IMR-90 (cell line): ENCODE results near the gene PIAS4. TPM values are rescaled to one million over a fixed set of nuclear protein-coding genes. Genes with fewer than 3 reads are reported as not detected.

Experiments
- ATAC-seq: fragments of 200-7000 bp; cut with Tn5 transposase; 2 replicates; pipeline ENCODE4 v1.9.1; 2020; ENCODE audit warnings: low read depth, mild to moderate bottlenecking, moderate library complexity
- BruUV-seq: library from RNA; stranded (reverse); fragments of 400-500 nt; replicated peaks from 2 replicates; lab custom pipeline; 2021; lab: Mats Ljungman, UMichigan
- CTCF ChIA-PET: fragments of 300-600 bp; formaldehyde crosslinking; extraction: SDS; loops from one replicate; lab custom pipeline; 2021; ENCODE audit warnings: antibody characterized with exemption; lab: Yijun Ruan, JAX
- POLR2A ChIA-PET: fragments of 300-600 bp; sonication (Branson Sonifier 250); formaldehyde crosslinking; loops from one replicate; lab custom pipeline; 2022; ENCODE audit warnings: antibody characterized with exemption; ENCODE audit not compliant: unreplicated experiment; lab: Charles Lee
- DNase-seq: peaks from one replicate; pipeline ENCODE4 v3.0.0; 2013
- H2AFZ ChIP-seq: replicated peaks from 2 replicates; pipeline ENCODE3; 2013; ENCODE audit warnings: low read length, mild to moderate bottlenecking; ENCODE audit not compliant: poor library complexity
- H2AK5ac ChIP-seq: 2 replicates; pipeline ENCODE4 v1.6.1; 2013; ENCODE audit warnings: low read depth, low read length, inconsistent platforms
- H2AK9ac ChIP-seq: replicated peaks from 2 replicates; pipeline ENCODE3; 2013; ENCODE audit warnings: mild to moderate bottlenecking, low read depth, low read length, moderate library complexity; ENCODE audit not compliant: poor library complexity
- H2BK120ac ChIP-seq: 2 replicates; pipeline ENCODE4 v1.6.1; 2013; ENCODE audit warnings: low read depth, low read length, inconsistent platforms
- H2BK15ac ChIP-seq: 3 replicates; pipeline ENCODE4 v1.6.1; 2013; ENCODE audit warnings: low read depth, low read length, inconsistent platforms
- H2BK20ac ChIP-seq: 2 replicates; pipeline ENCODE4 v1.6.1; 2013; ENCODE audit warnings: low read depth, mild to moderate bottlenecking, inconsistent platforms, low read length, moderate library complexity
- H2BK5ac ChIP-seq: 2 replicates; pipeline ENCODE4 v1.6.1; 2013; ENCODE audit warnings: mild to moderate bottlenecking, low read depth, low read length, inconsistent platforms; ENCODE audit not compliant: poor library complexity, severe bottlenecking
- H3K14ac ChIP-seq: replicated peaks from 2 replicates; pipeline ENCODE4 v1.6.1; 2013; ENCODE audit warnings: low read depth, low read length, inconsistent platforms
- H3K18ac ChIP-seq: 2 replicates; pipeline ENCODE4 v1.6.1; 2013; ENCODE audit warnings: low read depth, low read length, control low read depth
- H3K23ac ChIP-seq: 2 replicates; pipeline ENCODE4 v1.6.1; 2013; ENCODE audit warnings: low read depth, low read length, inconsistent platforms
- H3K27ac ChIP-seq: 2 replicates; pipeline ENCODE4 v1.5.1; 2013; ENCODE audit warnings: mild to moderate bottlenecking, control low read depth, low read length; ENCODE audit not compliant: insufficient read depth
- H3K27me3 ChIP-seq: 2 replicates; pipeline ENCODE4 v1.6.1; 2013; ENCODE audit warnings: low read length; ENCODE audit not compliant: control insufficient read depth, insufficient read depth
- H3K36me3 ChIP-seq: 2 replicates; pipeline ENCODE4 v1.6.1; 2013; ENCODE audit warnings: low read length, mixed read lengths; ENCODE audit not compliant: control insufficient read depth, insufficient read depth
- H3K4ac ChIP-seq: 2 replicates; pipeline ENCODE4 v1.6.1; 2013; ENCODE audit warnings: low read depth, low read length, inconsistent platforms
- H3K4me1 ChIP-seq: 2 replicates; pipeline ENCODE4 v1.6.1; 2013; ENCODE audit warnings: low read length, mixed read lengths; ENCODE audit not compliant: control insufficient read depth, insufficient read depth
- H3K4me2 ChIP-seq: 2 replicates; pipeline ENCODE4 v1.6.1; 2013; ENCODE audit warnings: low read depth, mild to moderate bottlenecking, control low read depth, low read length, moderate library complexity
- H3K4me3 ChIP-seq: 2 replicates; pipeline ENCODE4 v1.5.1; 2013; ENCODE audit warnings: low read depth, mild to moderate bottlenecking, control low read depth, low read length, moderate library complexity; ENCODE audit not compliant: insufficient read depth
- H3K56ac ChIP-seq: 2 replicates; pipeline ENCODE4 v1.6.1; 2013; ENCODE audit warnings: low read length, inconsistent platforms; ENCODE audit not compliant: insufficient read depth; ENCODE audit errors: extremely low read depth
- H3K79me1 ChIP-seq, 2 experiments: 2 replicates each; pipeline ENCODE4 v1.6.1; 2013; ENCODE audit warnings: low read length in 2 of 2, inconsistent platforms in 1 of 2, low read depth in 1 of 2
- H3K9ac ChIP-seq: 2 replicates; pipeline ENCODE4 v1.6.1; 2013; ENCODE audit warnings: low read depth, low read length, control low read depth
- H3K9me1 ChIP-seq: 2 replicates; pipeline ENCODE4 v1.6.1; 2013; ENCODE audit warnings: low read length, inconsistent platforms; ENCODE audit not compliant: insufficient read depth
- H3K9me3 ChIP-seq: 2 replicates; pipeline ENCODE4 v1.6.1; 2013; ENCODE audit warnings: low read length; ENCODE audit not compliant: control insufficient read depth, insufficient read depth
- H4K20me1 ChIP-seq: 2 replicates; pipeline ENCODE4 v1.6.1; 2013; ENCODE audit warnings: low read length, inconsistent platforms; ENCODE audit not compliant: insufficient read depth
- H4K5ac ChIP-seq: 2 replicates; pipeline ENCODE4 v1.6.1; 2013; ENCODE audit warnings: mild to moderate bottlenecking, low read depth, low read length, control low read depth
- H4K8ac ChIP-seq, 2 experiments: 2 replicates each; pipeline ENCODE4 v1.6.1; 2013; ENCODE audit warnings: low read depth in 2 of 2, low read length in 2 of 2, control low read depth in 1 of 2, inconsistent platforms in 1 of 2
- H4K91ac ChIP-seq: 2 replicates; pipeline ENCODE4 v1.6.1; 2013; ENCODE audit warnings: low read depth, low read length, inconsistent platforms; ENCODE audit not compliant: insufficient read depth
- BHLHE40 ChIP-seq: fragments of 150-350 bp; IDR thresholded peaks from 2 replicates; pipeline ENCODE4 v1.6.1; 2016; ENCODE audit warnings: mild to moderate bottlenecking, low read depth, low read length
- CEBPB ChIP-seq: IDR thresholded peaks from 2 replicates; pipeline ENCODE4 v1.6.1; 2012; ENCODE audit warnings: low read depth, low read length, improper control_type of control experiment
- CHD1 ChIP-seq: IDR thresholded peaks from 2 replicates; pipeline ENCODE4 v1.6.1; 2012; ENCODE audit warnings: low read depth, low read length, improper control_type of control experiment
- CTCF ChIP-seq: conservative IDR thresholded peaks from 2 replicates; pipeline ENCODE4 v1.5.1; 2012; ENCODE audit warnings: mild to moderate bottlenecking, low read depth, low read length, improper control_type of control experiment
- ELK1 ChIP-seq: fragments of 150-350 bp; IDR thresholded peaks from 2 replicates; pipeline ENCODE4 v1.6.1; 2016; ENCODE audit warnings: low read depth, mild to moderate bottlenecking, low read length, moderate library complexity, borderline replicate concordance
- FOS ChIP-seq: fragments of 150-350 bp; IDR thresholded peaks from 2 replicates; pipeline ENCODE4 v1.6.1; 2016; ENCODE audit warnings: low read depth, low read length
- MAFK ChIP-seq: IDR thresholded peaks from 2 replicates; pipeline ENCODE4 v1.6.1; 2012; ENCODE audit warnings: low read depth, low read length, improper control_type of control experiment
- MAZ ChIP-seq: IDR thresholded peaks from 2 replicates; pipeline ENCODE4 v1.6.1; 2012; ENCODE audit warnings: low read depth, mild to moderate bottlenecking, low read length, improper control_type of control experiment, moderate library complexity, borderline replicate concordance
- MXI1 ChIP-seq: IDR thresholded peaks from 2 replicates; pipeline ENCODE4 v1.6.1; 2012; ENCODE audit warnings: low read depth, mild to moderate bottlenecking, low read length, moderate library complexity, borderline replicate concordance
- NFE2L2 ChIP-seq: fragments of 150-350 bp; IDR thresholded peaks from 2 replicates; pipeline ENCODE4 v1.6.1; 2016; ENCODE audit warnings: low read depth, mild to moderate bottlenecking, low read length
- POLR2A ChIP-seq: IDR thresholded peaks from 2 replicates; pipeline ENCODE4 v1.6.1; 2012; ENCODE audit warnings: mild to moderate bottlenecking, low read depth, low read length
- RAD21 ChIP-seq: IDR thresholded peaks from 2 replicates; pipeline ENCODE4 v1.6.1; 2012; ENCODE audit warnings: low read length, improper control_type of control experiment
- RCOR1 ChIP-seq: IDR thresholded peaks from 2 replicates; pipeline ENCODE4 v1.6.1; 2012; ENCODE audit warnings: mild to moderate bottlenecking, low read length, improper control_type of control experiment; ENCODE audit not compliant: insufficient replicate concordance
- RFX5 ChIP-seq: IDR thresholded peaks from 2 replicates; pipeline ENCODE4 v1.8.0; 2012; ENCODE audit warnings: low read depth, mild to moderate bottlenecking, low read length, moderate library complexity
- SMC3 ChIP-seq: fragments of 150-350 bp; IDR thresholded peaks from 2 replicates; pipeline ENCODE4 v1.6.1; 2016; ENCODE audit warnings: low read depth, mild to moderate bottlenecking, antibody characterized with exemption, low read length, moderate library complexity
- USF2 ChIP-seq: fragments of 150-350 bp; IDR thresholded peaks from 2 replicates; pipeline ENCODE4 v1.6.1; 2017; ENCODE audit warnings: mild to moderate bottlenecking, antibody characterized with exemption, low read length, low read depth
- whole genome bisulfite sequencing, 2 experiments: methylation state at CpG; one replicate each; pipeline versions ENCODE4 v1.1.5 to v1.1.7; 2013; ENCODE audit warnings: missing lambda C conversion rate in 2 of 2; ENCODE audit not compliant: insufficient read length in 1 of 2; ENCODE audit errors: extremely low coverage in 2 of 2; 5-methylcytosine and 5-hydroxymethylcytosine counted together
- dilution Hi-C: fragments of 300-500 bp; cut with HindIII; formaldehyde crosslinking; loops from one replicate; pipeline ENCODE4 v1.14.3; 2018; ENCODE audit warnings: low sequenced_read_pairs; ENCODE audit not compliant: unreplicated experiment
- in situ Hi-C: fragments of 300-500 bp; cut with MboI; formaldehyde crosslinking; loops from 3 replicates; pipeline ENCODE4 v1.14.3; 2019; ENCODE audit warnings: low sequenced_read_pairs, inconsistent platforms, mixed read lengths
- intact Hi-C: fragments of 100-400 bp; cut with micrococcal nuclease; formaldehyde crosslinking; loops from 2 replicates; pipeline ENCODE4 v1.10.0; 2022
- polyA plus RNA-seq, 3 experiments: library from polyadenylated mRNA; depleted of rRNA; stranded (reverse); fragments of >200 nt; gene quantifications; 2 replicates each; pipeline ENCODE4 v1.2.3, GENCODE V29; 2012; ENCODE audit warnings: low replicate concordance in 1 of 3
- total RNA-seq: library from RNA; depleted of rRNA; stranded (reverse); fragments of >200 nt; gene quantifications from 2 replicates; pipeline ENCODE4 v1.2.3, GENCODE V29; 2012

The PIAS4 gene
- total and polyA plus RNA-seq, 2 of the 4 experiments (the other 2 are of a cell fraction), result 12.1 to 13.6 TPM

GRCh38 chr19:4013886-4014540 lies 6.5 kb downstream of the PIAS4 start:
- H3K18ac ChIP-seq, result no peak overlapping the region
- no peaks in the 10 kb centered on the region for H3K9me3 ChIP-seq
- H2BK120ac ChIP-seq, result no peak overlapping the region
- peaks cover 18 to 88% of the 10 kb centered on the region in 2 experiments for H3K79me1 ChIP-seq
- H2AK5ac ChIP-seq, result no peak overlapping the region
- DNase-seq (no peak), ATAC-seq (no peak)
- intact Hi-C loops (no loop called here), in situ Hi-C loops (no loop called here), dilution Hi-C loops (no loop called here)
- H3K4ac ChIP-seq, result no peak overlapping the region
- H4K91ac ChIP-seq, result no peak overlapping the region
- no peaks in the 10 kb centered on the region for H3K27me3 ChIP-seq
- H3K4me2 ChIP-seq, result no peak overlapping the region
- no peak for TF ChIP-seq CTCF
- no peak for TF ChIP-seq POLR2A
- TF ChIP-seq NFE2L2, result no peak
- no peak for TF ChIP-seq USF2
- TF ChIP-seq BHLHE40, result no peak
- TF ChIP-seq RCOR1, result no peak
- no peak for TF ChIP-seq CHD1
- no peak for TF ChIP-seq ELK1
- no peak for TF ChIP-seq SMC3
- no peak for TF ChIP-seq RFX5
- TF ChIP-seq RAD21, result no peak
- TF ChIP-seq MXI1, result no peak
- TF ChIP-seq FOS, result no peak
- no peak for TF ChIP-seq CEBPB
- TF ChIP-seq MAZ, result no peak
- no peak for TF ChIP-seq MAFK
- H4K8ac ChIP-seq, result no peak overlapping the region
- CTCF ChIA-PET, result no interaction called here
- H3K9me1 ChIP-seq, result no peaks in the 10 kb centered on the region
- 81% methylated on average over 10 of the region's 20 CpGs; no CpG with 5 or more reads in 1 of the 2 experiments for WGBS, 2 experiments
- H3K27ac ChIP-seq, result no peak overlapping the region
- POLR2A ChIA-PET, result no interaction called here
- H3K56ac ChIP-seq, result no peak overlapping the region
- H2BK15ac ChIP-seq, result no peak overlapping the region
- no peak overlapping the region for H4K5ac ChIP-seq
- peaks cover 17% of the 10 kb centered on the region for H3K4me1 ChIP-seq
- BruUV-seq, result no TSS peak
- H3K4me3 ChIP-seq, result no peak overlapping the region
- peaks cover 86% of the 10 kb centered on the region for H4K20me1 ChIP-seq
- no peak overlapping the region for H2AFZ ChIP-seq
- H3K23ac ChIP-seq, result no peak overlapping the region
- no peak overlapping the region for H2BK20ac ChIP-seq
- no peak overlapping the region for H2BK5ac ChIP-seq
- no peak overlapping the region for H3K9ac ChIP-seq
- H3K36me3 ChIP-seq, result peaks cover 44% of the 10 kb centered on the region
- H2AK9ac ChIP-seq, result no peak overlapping the region
- no peak overlapping the region for H3K14ac ChIP-seq
